ENCODE data around the gene MUC20.

The MUC20 gene

GRCh38 chr3:195752546-195753331 lies 32.0 kb downstream of the MUC20 start:
- H2AFZ ChIP-seq (ENCODE audit: low read depth) = no peak overlapping the region
- H3K9ac ChIP-seq = no peak overlapping the region
- H3K4me2 ChIP-seq = no peak overlapping the region
- no peaks in the 10 kb centered on the region for H3K79me2 ChIP-seq (ENCODE audit: insufficient read depth, low read depth)
- no peak overlapping the region for H3K4me3 ChIP-seq (IDR thresholded peaks at IDR 0.05; ENCODE audit: insufficient read depth, low read depth, low read length)
- H4K20me1 ChIP-seq (ENCODE audit: insufficient read depth) = no peaks in the 10 kb centered on the region
- no peaks in the 10 kb centered on the region for H3K4me1 ChIP-seq (ENCODE audit: low read depth, poor library complexity, severe bottlenecking)
- H3K27ac ChIP-seq = no peak overlapping the region
- no peaks in the 10 kb centered on the region for H3K36me3 ChIP-seq (ENCODE audit: insufficient read depth)
- TF ChIP-seq CTCF (conservative IDR thresholded peaks at IDR 0.05; ENCODE audit: low read depth, low read length) = no peak
- peaks cover 3% of the 10 kb centered on the region; the same call in 1 of the 2 replicates for H3K27me3 ChIP-seq (ENCODE audit: insufficient read depth, low read depth)

GRCh38 chr3:195753581-195753980 lies 32.8 kb downstream of the MUC20 start:
- H3K4me3 ChIP-seq (IDR thresholded peaks at IDR 0.05; ENCODE audit: insufficient read depth, low read depth, low read length) = no peak overlapping the region
- no peaks in the 10 kb centered on the region for H3K4me1 ChIP-seq (ENCODE audit: low read depth, poor library complexity, severe bottlenecking)
- H3K36me3 ChIP-seq (ENCODE audit: insufficient read depth) = no peaks in the 10 kb centered on the region
- H3K4me2 ChIP-seq = no peak overlapping the region
- H4K20me1 ChIP-seq (ENCODE audit: insufficient read depth) = no peaks in the 10 kb centered on the region
- no peaks in the 10 kb centered on the region for H3K79me2 ChIP-seq (ENCODE audit: insufficient read depth, low read depth)
- peaks cover 8% of the 10 kb centered on the region; the same call in 1 of the 2 replicates for H3K27me3 ChIP-seq (ENCODE audit: insufficient read depth, low read depth)
- no peak overlapping the region for H3K9ac ChIP-seq
- TF ChIP-seq CTCF (conservative IDR thresholded peaks at IDR 0.05; ENCODE audit: low read depth, low read length) = no peak
- no peak overlapping the region for H3K27ac ChIP-seq
- no peak overlapping the region for H2AFZ ChIP-seq (ENCODE audit: low read depth)

- no peak overlapping the region for H3K27ac ChIP-seq
- H3K27me3 ChIP-seq (ENCODE audit: insufficient read depth, low read depth) = peaks cover 14% of the 10 kb centered on the region; the same call in 1 of the 2 replicates
- no peaks in the 10 kb centered on the region for H3K79me2 ChIP-seq (ENCODE audit: insufficient read depth, low read depth)
- H3K4me2 ChIP-seq = no peak overlapping the region
- H3K4me3 ChIP-seq (IDR thresholded peaks at IDR 0.05; ENCODE audit: insufficient read depth, low read depth, low read length) = no peak overlapping the region
- H3K4me1 ChIP-seq (ENCODE audit: low read depth, poor library complexity, severe bottlenecking) = no peaks in the 10 kb centered on the region
- H2AFZ ChIP-seq (ENCODE audit: low read depth) = no peak overlapping the region
- no peak overlapping the region for H3K9ac ChIP-seq
- no peaks in the 10 kb centered on the region for H3K36me3 ChIP-seq (ENCODE audit: insufficient read depth)
- H4K20me1 ChIP-seq (ENCODE audit: insufficient read depth) = no peaks in the 10 kb centered on the region
- no peak for TF ChIP-seq CTCF (conservative IDR thresholded peaks at IDR 0.05; ENCODE audit: low read depth, low read length)
These were observed 33.4 kb downstream of the MUC20 start for GRCh38 chr3:195754141-195754540.

- Histone ChIP-seq H4K20me1 (ENCODE audit: insufficient read depth) (no peaks in the 10 kb centered on the region), H2AFZ (ENCODE audit: low read depth) (no peak overlapping the region), H3K4me1 (ENCODE audit: low read depth, poor library complexity, severe bottlenecking) (no peaks in the 10 kb centered on the region), H3K4me3 (IDR thresholded peaks at IDR 0.05; ENCODE audit: insufficient read depth, low read depth, low read length) (no peak overlapping the region), H3K27ac (no peak overlapping the region), H3K36me3 (ENCODE audit: insufficient read depth) (no peaks in the 10 kb centered on the region), H3K9ac (no peak overlapping the region), H3K27me3 (ENCODE audit: insufficient read depth, low read depth) (peaks cover 20% of the 10 kb centered on the region), H3K79me2 (ENCODE audit: insufficient read depth, low read depth) (no peaks in the 10 kb centered on the region), H3K4me2 (no peak overlapping the region)
- no peak for TF ChIP-seq CTCF (conservative IDR thresholded peaks at IDR 0.05; ENCODE audit: low read depth, low read length)
These were observed 34.1 kb downstream of the MUC20 start for GRCh38 chr3:195754906-195755305.

Data from KMS-11 (cell line).